Measurements from ENCODE around the gene SNX8. TPM values are rescaled to one million over a fixed set of nuclear protein-coding genes. Genes with fewer than 3 reads are reported as not detected.

The SNX8 gene
- total and polyA plus RNA-seq, 5 donors: 32.3 to 44.5 (median 37.6) TPM

DNA sequence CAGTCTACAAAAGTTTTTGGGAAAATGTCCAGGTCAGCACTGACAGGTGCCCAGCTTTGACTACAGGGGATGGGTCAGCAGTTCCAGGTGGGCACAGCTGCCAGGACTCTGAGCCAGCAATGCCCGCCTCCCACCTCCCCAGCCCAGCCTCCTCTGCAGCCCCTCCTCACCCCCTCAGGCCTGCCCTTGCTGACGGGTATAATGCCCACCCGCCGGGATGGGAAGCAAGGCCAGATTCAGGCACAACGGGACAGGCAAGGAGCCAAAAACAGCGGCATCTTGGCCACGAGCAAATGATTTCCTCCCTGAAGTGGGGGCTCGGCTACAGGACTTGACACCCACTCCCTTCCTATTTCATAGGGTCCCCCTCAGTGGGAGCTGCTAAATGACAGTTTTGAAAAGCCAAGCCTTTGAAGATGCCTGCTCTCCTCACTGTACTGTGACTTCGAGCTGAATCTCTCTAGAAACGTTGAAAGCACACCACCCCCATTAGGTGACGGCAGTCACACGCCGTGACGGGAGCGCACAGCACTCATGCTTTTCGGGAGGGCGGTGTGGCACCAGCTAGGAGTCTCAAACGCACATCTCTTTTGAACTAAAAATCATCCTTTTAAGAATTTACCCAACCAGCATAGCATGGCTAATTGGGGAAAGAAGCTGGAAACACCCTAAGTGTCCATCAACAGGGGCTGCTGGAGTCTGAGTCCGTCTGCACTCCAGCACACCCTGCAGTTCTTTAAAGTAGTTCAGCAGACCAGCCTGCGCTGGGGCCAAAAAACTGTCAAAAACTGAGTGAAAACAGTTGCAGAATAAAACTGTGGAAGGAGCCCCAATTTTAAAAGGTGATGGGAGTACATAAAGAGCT lies 111.1 kb downstream of the SNX8 start:
- no peak overlapping the region for H3K27ac ChIP-seq (ENCODE audit: low read length)
- H3K4me1 ChIP-seq (ENCODE audit: control insufficient read depth, insufficient read depth, low read length): no peaks in the 10 kb centered on the region
- DNase-seq (peak in 2 of 3 donors; percentile 42 to 50), ATAC-seq (no peak)
- intact Hi-C loops (cut with DNase I): loop anchor here in 3 of 4 donors (10.0 kb wide), 4 partner anchors 98 to 628 kb away; partner anchors contain the start of gene PSMG3 (in 1 of the 3)
- WGBS: 75% methylated on average over 20 of the region's 20 CpGs
- no peaks in the 10 kb centered on the region for H3K27me3 ChIP-seq (ENCODE audit: control insufficient read depth, insufficient read depth)
- no peak overlapping the region for H3K4me3 ChIP-seq (ENCODE audit: low read length)
- no peaks in the 10 kb centered on the region for H3K9me3 ChIP-seq (ENCODE audit: control insufficient read depth, low read length)

- Histone ChIP-seq H3K27me3 (ENCODE audit: control insufficient read depth, insufficient read depth) (no peaks in the 10 kb centered on the region), H3K9me3 (ENCODE audit: control insufficient read depth, low read length) (no peaks in the 10 kb centered on the region), H3K4me1 (ENCODE audit: control insufficient read depth, insufficient read depth, low read length) (peaks cover under 1% of the 10 kb centered on the region), H3K27ac (ENCODE audit: low read length) (no peak overlapping the region), H3K4me3 (ENCODE audit: low read length) (no peak overlapping the region)
- intact Hi-C loops (cut with DNase I): loop anchor here in 3 of 4 donors (10.0 kb wide), 4 partner anchors 98 to 628 kb away; partner anchors contain the start of gene PSMG3 (in 1 of the 3)
- DNase-seq (peak in 1 of 3 donors; percentile 23), ATAC-seq (no peak)
- 94% methylated on average over 14 of the region's 14 CpGs for WGBS
These were observed 111.9 kb downstream of the SNX8 start for GRCh38 chr7:2202361-2202761.

Small RNAs within 50 kb of the gene (microRNA-seq; reads per million reads assigned to microRNA genes)
- 0 reads per million in 2 donors for gene MIR6836

Other genes with a start within 250 kb of the SNX8 start
- 10 to 100 TPM; 15.3 to 36.7 (median 29.7) TPM for gene MAD1L1, start 81.5 kb downstream of the SNX8 start, total RNA-seq
- gene MAD1L1, start 81.5 kb downstream of the SNX8 start, polyA plus RNA-seq: 41.0 TPM
- 10 to 100 TPM; 19.5 to 24.4 (median 21.9) TPM for gene MRM2, start 72.2 kb downstream of the SNX8 start, total RNA-seq
- 21.4 TPM for gene MRM2, start 72.2 kb downstream of the SNX8 start, polyA plus RNA-seq
- gene NUDT1, start 72.2 kb downstream of the SNX8 start, total RNA-seq: 10 to 100 TPM; 10.6 to 17.2 (median 14.6) TPM
- 20.7 TPM for gene NUDT1, start 72.2 kb downstream of the SNX8 start, polyA plus RNA-seq
- 10 to 100 TPM; 64.9 to 81.7 (median 72.8) TPM for gene EIF3B, start 40.4 kb upstream of the SNX8 start, total RNA-seq
- 40.7 TPM for gene EIF3B, start 40.4 kb upstream of the SNX8 start, polyA plus RNA-seq
- gene CHST12, start 89.2 kb upstream of the SNX8 start, total RNA-seq: 10 to 100 TPM; 16.6 to 19.5 (median 19.4) TPM
- gene CHST12, start 89.2 kb upstream of the SNX8 start, polyA plus RNA-seq: 17.9 TPM
- not detected for gene GRIFIN, start 162.0 kb upstream of the SNX8 start, total RNA-seq
- not detected for gene GRIFIN, start 162.0 kb upstream of the SNX8 start, polyA plus RNA-seq
- gene LFNG, start 205.3 kb upstream of the SNX8 start, total RNA-seq: 1 to 10 TPM; 3.6 to 6.6 (median 4.8) TPM
- 6.0 TPM for gene LFNG, start 205.3 kb upstream of the SNX8 start, polyA plus RNA-seq
- gene BRAT1, start 241.1 kb upstream of the SNX8 start, total RNA-seq: 10 to 100 TPM; 15.4 to 19.0 (median 16.1) TPM
- 16.9 TPM for gene BRAT1, start 241.1 kb upstream of the SNX8 start, polyA plus RNA-seq
- 10 to 100 TPM; 10.6 to 16.0 (median 15.2) TPM for gene IQCE, start 244.5 kb upstream of the SNX8 start, total RNA-seq
- 7.9 TPM for gene IQCE, start 244.5 kb upstream of the SNX8 start, polyA plus RNA-seq